Posterior cingulate gyrus (tissue), 11 donors: ENCODE measurements around the gene MCOLN2.
A peak's percentile ranks its signal among the peaks of the same experiment; 100 is the strongest.
"Not testable (repeated sequence)": the region's sequence is repeated elsewhere in the genome, so short reads cannot be mapped to it uniquely, and the experiment has no call there.

ENCODE experiments used
- DNase-seq, 10 donors: peaks; one replicate each; pipeline versions ENCODE4 v3.0.0 to v3.0.0-alpha.2; 2020 to 2021; ENCODE audit warnings: mixed read lengths in 3 of 10
- intact Hi-C: fragments of 100-400 bp; cut with DNase I; formaldehyde crosslinking; loops from one replicate; pipeline ENCODE4 v1.15.1; 2023

The MCOLN2 gene

DNA sequence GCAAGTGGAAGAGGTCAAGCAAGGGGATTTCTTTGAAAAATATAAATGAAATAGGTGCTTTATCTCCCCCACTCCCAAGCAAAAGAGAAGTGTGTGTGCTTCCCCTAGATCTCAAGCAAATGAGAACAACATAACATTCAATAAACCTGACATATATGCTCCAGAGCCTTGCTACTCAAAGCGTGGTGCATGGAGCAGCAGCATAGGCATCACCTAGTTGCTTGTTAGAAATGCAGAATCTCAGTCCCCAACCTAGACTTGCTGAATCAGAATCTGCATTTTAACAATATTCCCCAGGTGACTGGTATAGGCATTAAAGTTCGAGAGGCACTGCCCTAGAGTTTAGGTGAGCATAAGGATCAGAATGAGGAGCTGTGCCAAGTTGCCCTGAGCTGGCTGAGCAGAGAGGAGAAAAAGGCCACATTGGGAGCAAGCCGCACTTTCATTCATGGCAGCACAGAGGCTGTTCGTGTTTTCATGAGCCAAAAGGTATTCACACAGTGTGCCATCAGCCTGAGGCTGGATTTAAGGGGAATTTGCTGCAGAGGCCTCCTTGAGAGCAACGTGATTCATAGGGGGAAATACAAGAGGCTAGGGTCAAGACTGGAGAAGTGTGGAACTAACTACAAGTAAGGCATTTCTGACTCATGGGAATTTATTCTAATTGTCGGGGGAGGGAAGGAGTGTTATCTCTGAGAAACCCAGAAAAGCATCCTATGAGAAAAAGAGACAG lies 89.7 kb downstream of the MCOLN2 start:
- DNase-seq: no peak
- intact Hi-C loops: no loop called here

DNA sequence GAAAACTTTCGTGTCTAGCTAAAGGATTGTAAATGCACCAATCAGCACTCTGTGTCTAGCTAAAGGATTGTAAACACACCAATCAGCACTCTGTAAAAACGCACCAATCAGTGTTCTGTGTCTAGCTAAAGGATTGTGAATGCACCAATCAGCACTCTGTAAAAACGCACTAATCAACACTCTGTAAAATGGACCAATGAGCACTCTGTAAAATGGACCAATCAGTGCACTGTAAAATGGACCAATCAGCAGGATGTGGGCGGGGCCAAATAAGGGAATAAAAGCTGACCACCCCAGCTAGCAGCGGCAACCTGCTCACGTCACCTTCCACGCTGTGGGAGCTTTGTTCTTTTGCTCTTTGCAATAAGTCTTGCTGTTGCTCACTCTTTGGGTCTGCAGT lies 94.2 kb downstream of the MCOLN2 start:
- DNase-seq: not testable (repeated sequence)

DNA sequence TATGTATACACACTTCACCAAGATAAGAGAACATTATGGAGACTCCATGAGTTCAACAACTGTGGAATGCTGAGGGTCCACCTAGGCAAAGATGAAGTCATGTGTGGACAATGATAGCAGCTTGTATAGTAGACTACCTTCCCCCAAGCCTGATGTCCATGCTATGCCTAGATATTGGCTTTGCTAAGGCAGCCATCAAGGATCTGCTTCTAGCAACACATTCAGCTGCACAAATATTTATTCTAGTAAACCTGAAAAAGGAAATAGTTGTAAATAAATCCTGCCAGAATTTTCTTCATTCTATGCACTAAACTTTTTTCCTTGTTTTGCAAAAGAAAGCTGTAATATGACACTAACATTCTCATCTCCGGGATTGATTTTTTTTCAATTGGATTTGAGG lies 96.9 kb downstream of the MCOLN2 start:
- no peak for DNase-seq
- intact Hi-C loops: no loop called here

More for the DNA sequence above, 94.2 kb downstream of the MCOLN2 start:
- intact Hi-C loops: not testable (repeated sequence)

DNA sequence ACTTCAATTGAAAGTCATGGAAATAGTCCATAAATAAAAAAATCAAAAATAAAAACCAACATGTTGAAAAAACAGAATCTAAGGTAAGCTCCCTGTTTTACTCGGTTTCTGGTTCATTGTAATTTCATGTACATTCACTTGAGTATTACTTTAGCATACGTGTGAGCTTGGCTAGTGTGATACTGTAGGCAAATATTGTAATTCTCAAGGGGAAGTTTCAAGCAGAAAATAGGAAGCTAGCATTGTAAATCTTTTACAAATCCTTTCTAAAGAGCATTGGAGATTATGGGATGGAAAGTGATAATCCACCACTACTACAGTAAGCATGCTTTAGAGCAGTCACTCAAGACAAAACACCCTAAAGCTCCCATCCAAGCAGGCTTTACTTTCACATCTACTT lies 100.6 kb downstream of the MCOLN2 start:
- intact Hi-C loops: no loop called here
- DNase-seq: no peak

DNA sequence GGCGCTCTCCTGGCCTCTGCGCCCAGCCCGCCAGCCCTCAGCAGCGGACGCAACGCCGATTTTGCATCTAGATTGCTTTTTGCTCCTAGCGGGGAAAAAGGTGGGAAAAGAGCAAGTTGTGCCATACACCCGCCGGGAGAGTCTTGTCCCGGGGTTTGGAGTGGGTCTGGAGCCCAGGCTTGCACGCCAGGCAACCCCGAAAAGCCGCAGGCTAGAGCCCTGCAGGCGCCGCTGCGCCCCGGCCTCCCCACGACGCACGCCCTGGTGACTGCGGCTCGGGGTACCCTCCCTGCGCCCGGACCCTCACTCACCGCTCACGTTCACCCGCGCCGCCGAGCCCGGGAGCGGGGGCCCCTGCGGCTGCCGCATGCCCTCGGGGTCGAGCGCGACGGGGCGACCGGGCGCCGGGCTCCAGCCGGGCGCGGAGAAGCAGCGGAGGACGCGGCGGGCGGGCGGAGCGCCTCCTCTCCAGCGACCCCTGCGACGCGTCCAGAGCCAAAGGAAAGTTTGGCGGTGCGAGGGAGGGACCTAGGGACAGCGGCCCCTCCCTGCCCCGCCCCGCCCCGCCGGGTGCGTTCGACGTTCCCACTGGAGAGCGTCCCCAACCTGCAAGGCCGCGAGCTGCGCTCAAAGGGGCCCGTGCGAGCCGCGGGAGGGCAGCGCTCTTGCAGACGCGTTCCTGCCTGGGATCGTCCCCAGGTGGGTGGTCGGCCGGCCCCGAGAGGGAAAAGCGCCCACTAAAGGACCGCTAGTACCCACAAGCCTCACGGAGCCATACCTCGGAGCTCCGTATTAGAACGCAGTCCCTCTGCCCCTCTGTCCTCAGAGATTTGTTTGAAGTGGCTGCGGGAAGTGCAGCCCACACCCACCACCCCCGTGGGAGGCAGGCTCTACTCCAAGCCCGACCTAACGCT lies 104.0 kb downstream of the MCOLN2 start, which contains the start of gene LPAR3:
Gene LPAR3, minus strand, starts transcription at position 502 of the 914 bp plus-strand sequence. CDS start 27,086 bp downstream, outside the sequence.
- peak in 1 of 10 donors; percentile 62 for DNase-seq

DNA sequence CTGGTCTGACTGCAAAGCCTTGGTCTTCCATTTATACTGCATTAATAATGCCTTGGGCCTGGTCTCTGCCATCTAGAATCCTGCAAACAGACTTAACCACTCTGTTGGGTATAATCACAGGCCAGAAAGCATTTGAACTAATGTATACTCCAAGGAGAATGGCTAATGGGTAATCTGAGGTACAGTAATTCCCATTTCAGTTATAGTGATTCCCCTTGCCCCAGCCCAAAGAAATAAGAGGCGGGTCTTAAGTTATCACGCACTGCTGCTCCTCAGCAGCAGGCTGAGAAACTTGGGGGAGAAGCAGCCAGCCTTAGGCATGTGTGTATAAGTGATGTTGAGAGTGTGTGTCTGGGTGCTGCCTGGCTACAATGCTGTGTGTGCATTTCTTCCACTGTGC lies 106.3 kb downstream of the MCOLN2 start:
- DNase-seq: no peak
- intact Hi-C loops: no loop called here

More for the DNA sequence above, 104.0 kb downstream of the MCOLN2 start, which contains the start of gene LPAR3:
- intact Hi-C loops: no loop called here

DNA sequence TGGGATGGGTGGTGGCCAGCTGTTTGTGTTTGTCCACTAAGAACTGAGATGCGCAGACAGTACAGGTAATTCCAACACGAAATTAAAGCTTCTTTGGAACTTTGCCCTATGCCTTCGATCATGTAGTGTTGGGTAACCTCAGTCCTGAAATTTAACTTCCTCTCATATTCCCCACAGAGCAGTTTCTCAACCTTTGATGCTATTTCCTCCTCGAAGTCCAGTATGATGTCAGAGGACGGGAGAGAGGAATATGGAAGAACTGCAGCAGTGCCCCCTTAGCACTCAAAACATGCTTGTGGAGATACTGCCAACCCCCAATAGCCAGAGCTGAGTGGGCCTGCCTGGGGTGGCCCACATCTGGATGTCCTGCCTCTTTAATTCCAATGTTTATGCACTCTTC lies 107.5 kb downstream of the MCOLN2 start:
- DNase-seq: no peak
- intact Hi-C loops: no loop called here

DNA sequence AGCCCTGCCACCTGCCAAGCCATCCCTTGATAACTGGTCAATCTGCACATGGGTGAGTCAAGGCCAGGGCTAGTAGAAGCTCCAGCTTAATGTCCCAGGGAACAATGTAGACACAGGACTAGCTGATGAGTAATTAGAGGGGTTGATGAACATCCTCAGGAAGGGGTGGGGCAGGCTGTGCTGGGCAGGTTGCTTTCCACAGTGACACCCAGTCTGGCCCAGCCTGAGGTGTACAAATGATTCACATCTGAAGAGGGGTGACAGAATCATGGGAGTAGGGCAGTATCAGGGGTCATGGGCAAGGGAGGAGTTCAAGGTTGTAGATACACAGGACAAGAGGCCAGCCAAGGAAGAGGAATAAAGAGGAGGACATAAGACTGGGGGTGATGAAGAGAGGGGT lies 108.2 kb downstream of the MCOLN2 start:
- DNase-seq: no peak
- intact Hi-C loops: no loop called here

DNA sequence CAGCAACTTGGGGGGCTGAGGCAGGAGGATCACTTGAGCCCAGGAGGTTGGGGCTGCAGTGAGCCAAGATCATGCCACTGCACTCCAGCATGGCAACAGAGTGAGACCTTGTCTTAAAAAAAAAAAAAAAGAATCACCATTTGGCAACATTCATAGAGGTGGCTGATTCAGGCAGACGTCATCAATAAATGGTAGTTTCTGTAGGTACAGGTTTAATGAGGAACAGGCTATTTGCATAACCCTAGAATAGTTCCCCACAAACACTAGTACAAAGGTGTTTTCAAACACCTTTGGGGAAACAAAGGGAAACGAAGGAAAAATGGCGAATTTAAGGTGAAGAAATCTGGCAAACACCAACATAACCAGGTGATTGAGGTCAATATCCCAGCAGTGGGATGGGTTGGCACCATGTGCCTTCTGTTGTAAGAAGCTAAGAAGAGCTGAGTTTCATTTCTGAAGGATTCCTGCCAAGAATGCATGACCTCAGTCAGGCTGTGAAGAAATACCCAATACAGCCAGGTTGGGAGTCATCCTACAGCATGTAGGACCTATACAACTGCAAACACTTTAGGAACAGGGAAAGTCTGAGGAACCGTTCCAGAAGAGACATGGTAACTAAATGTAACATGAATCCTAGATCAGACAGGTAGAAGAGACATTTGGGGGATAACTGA lies 109.5 kb downstream of the MCOLN2 start:
- no peak for DNase-seq
- intact Hi-C loops: no loop called here

DNA sequence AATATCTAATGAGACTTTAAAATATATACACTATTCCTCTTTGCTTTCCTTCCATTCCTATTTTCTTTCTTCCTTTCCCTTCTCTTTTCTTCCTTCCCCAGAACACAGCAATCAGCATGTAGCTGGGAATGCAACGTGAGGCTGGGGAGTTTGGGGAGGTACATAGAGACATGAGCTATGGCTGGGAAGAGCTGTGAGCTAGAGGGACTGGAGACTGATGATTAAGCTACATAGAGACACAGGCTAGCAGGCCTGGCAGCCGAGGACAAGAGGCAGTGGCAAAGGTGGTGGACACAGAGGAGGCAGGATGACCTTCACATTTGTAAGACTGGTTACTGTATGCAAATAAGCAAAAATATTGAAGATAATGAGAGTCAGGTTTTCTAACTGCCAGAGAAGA lies 111.4 kb downstream of the MCOLN2 start:
- intact Hi-C loops: no loop called here
- DNase-seq: no peak

DNA sequence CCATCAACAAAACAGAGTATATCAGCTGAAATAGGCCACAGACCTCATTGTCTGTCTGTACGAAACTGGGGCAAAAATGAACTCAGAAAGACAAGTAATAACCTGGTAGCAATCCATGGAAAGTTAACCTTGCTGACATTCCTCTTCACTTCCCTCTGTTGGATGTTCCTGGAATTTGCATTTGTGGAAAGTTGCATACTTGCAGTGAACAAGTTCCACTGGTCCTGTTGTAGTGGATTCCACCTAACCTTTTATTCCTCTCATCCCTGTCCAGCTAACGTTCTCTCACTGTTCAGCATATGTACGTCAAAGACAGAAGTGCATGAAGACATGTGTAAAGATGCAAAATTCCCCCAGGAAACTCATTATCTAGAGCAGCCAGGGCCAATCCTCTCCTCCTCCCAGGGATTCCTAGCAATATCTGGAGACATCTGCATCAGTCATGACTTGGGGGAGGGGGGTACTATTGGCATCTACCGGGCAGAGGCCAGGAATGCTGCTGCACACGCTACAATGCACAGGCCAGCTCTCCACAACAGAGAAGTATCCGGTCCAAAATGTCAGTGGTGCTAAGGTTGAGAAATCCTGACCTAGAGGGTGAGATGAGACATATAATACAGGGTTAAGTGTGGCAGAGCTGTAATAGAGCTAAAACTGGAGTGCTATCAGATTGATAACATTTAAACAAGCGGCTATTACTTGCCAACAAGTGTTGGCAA lies 112.1 kb downstream of the MCOLN2 start:
- intact Hi-C loops: no loop called here
- DNase-seq: no peak

DNA sequence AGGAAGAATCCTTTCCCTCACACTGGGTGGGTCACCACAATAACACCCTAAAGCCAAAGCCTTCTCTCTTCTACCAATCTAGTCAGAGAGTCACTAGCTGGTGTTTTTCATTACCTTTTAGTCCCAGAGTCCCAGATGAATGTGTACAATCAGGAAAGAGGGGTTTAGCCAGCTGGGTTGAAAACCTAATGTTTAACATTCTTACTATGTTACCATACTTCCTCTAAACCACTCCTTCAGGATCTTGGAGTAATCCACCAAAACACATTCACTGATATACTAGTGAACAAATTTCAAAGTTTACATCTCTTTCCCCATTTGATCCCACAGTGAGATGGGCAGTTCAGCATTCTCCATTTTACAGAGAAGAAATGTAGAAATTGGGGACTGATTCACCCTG lies 113.6 kb downstream of the MCOLN2 start:
- DNase-seq: no peak
- intact Hi-C loops: no loop called here

DNA sequence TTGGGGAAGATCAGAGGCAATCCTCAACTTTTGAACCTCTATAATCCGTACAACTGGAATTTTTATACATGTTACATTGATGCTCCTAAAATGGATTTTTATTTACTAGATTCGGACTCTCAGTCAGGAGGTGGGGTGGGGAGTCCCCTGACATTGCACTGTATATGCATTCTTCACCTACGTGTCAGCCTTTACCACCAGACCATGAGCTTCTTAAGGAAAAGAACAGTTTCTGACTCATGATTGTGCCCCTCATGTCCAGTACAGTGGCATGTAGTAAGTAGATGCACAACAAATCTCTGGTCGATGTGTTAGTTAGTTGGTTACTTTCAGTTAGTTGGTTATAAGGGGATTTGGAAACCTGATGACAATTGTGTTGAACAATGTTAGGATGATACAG lies 119.3 kb downstream of the MCOLN2 start:
- DNase-seq: no peak
- intact Hi-C loops: no loop called here

DNA sequence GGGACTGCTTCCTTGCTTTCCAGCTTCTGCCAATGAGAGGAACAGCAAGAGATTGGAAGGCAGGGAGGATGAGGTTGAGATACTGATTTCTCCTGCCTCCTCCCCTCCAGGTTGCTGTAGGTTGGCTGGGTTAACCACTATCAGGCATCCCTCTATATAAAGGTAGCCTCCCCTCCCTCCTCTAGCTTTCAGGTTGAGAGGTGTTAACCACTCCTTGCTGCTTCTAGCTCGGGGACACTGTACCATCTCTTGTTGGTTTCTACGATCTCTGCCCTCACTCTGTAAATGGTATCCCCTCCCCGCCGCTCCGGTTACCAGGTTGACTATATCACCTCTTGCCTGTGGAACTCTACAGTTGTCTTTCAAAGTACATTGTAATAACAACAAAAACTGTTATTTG lies 120.6 kb downstream of the MCOLN2 start:
- DNase-seq: no peak
- intact Hi-C loops: no loop called here
